ENCODE measurements around the gene TPSD1. TPM values are rescaled to one million over a fixed set of nuclear protein-coding genes. Genes with fewer than 3 reads are reported as not detected.

Gene TPSD1
- polyA plus RNA-seq, 1 experiment = not detected

DNA sequence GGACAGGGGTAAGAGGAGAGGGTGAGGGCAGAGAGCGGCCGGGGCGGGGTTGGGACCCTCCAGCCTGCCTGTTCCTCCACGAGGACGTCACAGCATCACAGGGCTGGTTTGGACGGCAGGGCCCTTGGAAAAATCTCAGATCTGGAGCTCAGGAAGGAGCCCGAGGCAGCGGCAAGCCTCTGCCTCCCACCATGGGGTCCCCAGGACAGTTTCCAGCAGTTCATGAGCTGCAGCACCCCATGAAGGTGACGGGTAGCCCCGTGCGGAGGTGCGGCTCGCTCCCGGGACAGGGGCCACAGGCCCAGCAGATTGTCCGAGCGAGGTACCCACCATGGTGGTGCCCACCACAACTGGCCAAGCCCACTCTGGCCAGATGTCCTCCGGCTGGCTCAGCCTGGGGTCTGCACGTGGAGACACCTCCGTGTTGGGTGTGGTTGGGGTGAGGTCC, 21.3 kb downstream of the TPSD1 start:
- Histone ChIP-seq H3K36me3 (ENCODE audit: control insufficient read depth, insufficient read depth, low read length) (no peaks in the 10 kb centered on the region), H3K27me3 (ENCODE audit: control insufficient read depth, insufficient read depth, low read length) (no peaks in the 10 kb centered on the region; the same call in 1 of the 2 replicates), H3K4me3 (ENCODE audit: low read depth, low read length) (no peak overlapping the region)
- DNase-seq (ENCODE audit: low read depth) = no peak
- ChIA-PET CTCF (interaction anchor here (0.5 kb wide), 1 partner anchor 140 kb away, joined by 3 read pairs; no protein-coding TSS in a partner anchor), POLR2A (no interaction called here)
- TF ChIP-seq, protein P1, sequence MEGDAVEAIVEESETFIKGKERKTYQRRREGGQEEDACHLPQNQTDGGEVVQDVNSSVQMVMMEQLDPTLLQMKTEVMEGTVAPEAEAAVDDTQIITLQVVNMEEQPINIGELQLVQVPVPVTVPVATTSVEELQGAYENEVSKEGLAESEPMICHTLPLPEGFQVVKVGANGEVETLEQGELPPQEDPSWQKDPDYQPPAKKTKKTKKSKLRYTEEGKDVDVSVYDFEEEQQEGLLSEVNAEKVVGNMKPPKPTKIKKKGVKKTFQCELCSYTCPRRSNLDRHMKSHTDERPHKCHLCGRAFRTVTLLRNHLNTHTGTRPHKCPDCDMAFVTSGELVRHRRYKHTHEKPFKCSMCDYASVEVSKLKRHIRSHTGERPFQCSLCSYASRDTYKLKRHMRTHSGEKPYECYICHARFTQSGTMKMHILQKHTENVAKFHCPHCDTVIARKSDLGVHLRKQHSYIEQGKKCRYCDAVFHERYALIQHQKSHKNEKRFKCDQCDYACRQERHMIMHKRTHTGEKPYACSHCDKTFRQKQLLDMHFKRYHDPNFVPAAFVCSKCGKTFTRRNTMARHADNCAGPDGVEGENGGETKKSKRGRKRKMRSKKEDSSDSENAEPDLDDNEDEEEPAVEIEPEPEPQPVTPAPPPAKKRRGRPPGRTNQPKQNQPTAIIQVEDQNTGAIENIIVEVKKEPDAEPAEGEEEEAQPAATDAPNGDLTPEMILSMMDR (IDR thresholded peaks at IDR 0.05; ENCODE audit: insufficient read depth, low read depth, low read length) = no peak

DNA sequence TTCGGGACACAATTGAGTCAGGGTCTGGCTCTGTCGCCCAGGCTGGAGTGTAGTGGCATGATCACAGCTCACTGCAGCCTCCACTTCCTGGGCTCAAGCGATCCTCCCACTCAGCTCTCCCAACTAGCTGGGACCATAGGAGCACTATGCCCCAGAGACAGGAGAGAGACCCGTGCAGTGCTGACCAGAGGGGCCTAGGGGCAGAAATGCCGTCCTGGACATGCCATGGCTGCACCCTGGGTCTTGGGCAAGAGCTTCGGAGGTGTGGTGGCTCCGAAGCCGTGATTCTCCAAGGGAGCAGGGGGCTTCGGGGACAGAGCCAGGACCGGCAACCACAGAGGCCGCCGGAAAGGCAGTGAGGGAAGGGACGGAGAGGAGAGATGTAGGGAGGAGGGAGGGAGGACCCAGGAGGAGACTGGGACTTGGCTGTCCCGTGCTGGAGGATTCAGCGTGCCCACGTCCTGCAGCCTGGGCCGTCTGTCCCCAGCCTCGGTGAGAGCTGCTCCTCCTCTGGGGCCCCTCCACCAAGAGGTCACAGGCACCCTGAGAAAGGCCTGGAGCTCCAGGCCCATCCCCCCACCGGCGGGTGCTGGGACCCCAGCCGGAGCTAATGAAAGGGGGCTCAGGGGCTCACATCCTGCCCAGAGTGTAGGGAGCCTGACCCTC, 21.9 kb downstream of the TPSD1 start:
- Histone ChIP-seq H3K4me3 (ENCODE audit: low read depth, low read length) (no peak overlapping the region), H3K36me3 (ENCODE audit: control insufficient read depth, insufficient read depth, low read length) (no peaks in the 10 kb centered on the region), H3K27me3 (ENCODE audit: control insufficient read depth, insufficient read depth, low read length) (no peaks in the 10 kb centered on the region; the same call in 1 of the 2 replicates)
- CTCF ChIA-PET = interaction anchor here (0.5 to 1.6 kb wide), 2 partner anchors 15 to 141 kb away, joined by 3 read pairs; no protein-coding TSS in a partner anchor
- no peak for DNase-seq (ENCODE audit: low read depth)
- TF ChIP-seq, protein P1 (IDR thresholded peaks at IDR 0.05; ENCODE audit: insufficient read depth, low read depth, low read length) = no peak
- POLR2A ChIA-PET = no interaction called here

DNA sequence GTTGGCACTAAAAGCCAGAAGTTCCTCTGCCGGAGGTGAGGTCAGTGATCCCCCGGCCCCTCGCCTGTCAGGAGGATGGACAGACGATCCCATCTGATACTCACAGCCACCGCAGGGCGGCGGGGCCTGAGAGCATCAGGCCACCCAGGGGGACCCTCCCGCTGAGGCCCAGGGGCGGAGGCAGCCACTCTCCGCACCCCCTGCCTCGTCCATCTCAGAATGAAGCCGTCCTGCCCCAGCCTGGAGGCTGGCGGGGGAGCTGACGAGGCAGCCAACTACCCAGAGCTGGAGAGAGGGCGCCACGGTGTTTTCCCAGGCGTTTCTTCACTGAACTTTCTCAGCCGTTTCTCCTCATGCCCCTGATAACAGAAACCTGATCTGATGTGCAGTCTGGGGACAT, 22.6 kb downstream of the TPSD1 start:
- TF ChIP-seq, protein P1 (IDR thresholded peaks at IDR 0.05; ENCODE audit: insufficient read depth, low read depth, low read length) = no peak
- Histone ChIP-seq H3K4me3 (ENCODE audit: low read depth, low read length) (no peak overlapping the region), H3K27me3 (ENCODE audit: control insufficient read depth, insufficient read depth, low read length) (no peaks in the 10 kb centered on the region; the same call in none of the 2 replicates), H3K36me3 (ENCODE audit: control insufficient read depth, insufficient read depth, low read length) (no peaks in the 10 kb centered on the region)
- no peak for DNase-seq (ENCODE audit: low read depth)
- ChIA-PET POLR2A (no interaction called here), CTCF (interaction anchor here (1.6 kb wide), 1 partner anchor 16 kb away, joined by 3 read pairs; no protein-coding TSS in a partner anchor)

DNA sequence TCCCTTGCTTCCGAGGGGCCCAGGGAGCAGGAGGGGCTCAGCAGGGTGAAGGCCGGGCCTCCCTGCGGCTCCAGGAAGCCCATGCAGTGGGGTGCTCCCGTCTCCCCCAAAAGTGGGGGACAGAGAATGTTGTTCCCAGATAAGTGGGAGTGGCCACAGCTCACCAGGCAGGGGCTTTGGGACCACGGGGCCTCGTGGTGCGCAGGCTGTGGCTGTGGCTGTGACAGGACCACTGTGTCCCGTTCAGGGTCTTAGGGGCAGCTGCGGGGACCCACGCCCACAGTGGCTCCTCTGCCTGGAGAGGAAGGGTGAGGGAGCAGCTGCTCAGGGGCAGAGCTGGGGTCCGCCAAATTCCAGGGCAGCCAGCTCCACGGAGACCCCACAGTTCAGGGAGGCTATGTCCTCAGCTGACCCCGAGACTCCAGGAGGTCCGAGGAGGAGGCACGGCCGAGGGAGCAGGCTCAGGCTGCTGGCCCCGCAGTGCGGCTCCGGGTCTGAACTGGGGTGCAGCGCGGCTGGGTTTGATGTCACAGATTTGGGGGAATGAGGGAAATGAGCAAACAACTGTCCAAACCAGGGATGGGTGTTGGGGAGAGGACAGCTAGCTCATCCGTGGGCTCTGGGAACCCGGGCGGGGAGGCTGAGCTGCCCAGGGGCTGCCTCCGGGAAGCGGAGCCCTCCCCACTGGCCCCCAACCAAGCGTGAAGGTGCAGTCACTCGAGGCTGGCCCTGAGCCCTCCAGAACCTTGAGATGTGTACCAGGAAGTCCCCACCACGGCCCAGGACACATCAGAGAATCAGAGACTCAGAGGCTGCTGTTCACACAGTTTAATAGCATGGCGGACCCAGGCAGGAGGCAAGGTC, 23.4 kb downstream of the TPSD1 start:
- no peak overlapping the region for H3K4me3 ChIP-seq (ENCODE audit: low read depth, low read length)
- TF ChIP-seq, protein P1 (IDR thresholded peaks at IDR 0.05; ENCODE audit: insufficient read depth, low read depth, low read length) = no peak
- ChIA-PET CTCF (interaction anchor here (1.6 kb wide), 1 partner anchor 16 kb away, joined by 3 read pairs; no protein-coding TSS in a partner anchor), POLR2A (no interaction called here)
- peaks cover 3% of the 10 kb centered on the region for H3K27me3 ChIP-seq (ENCODE audit: control insufficient read depth, insufficient read depth, low read length)
- DNase-seq (ENCODE audit: low read depth) = no peak
- no peaks in the 10 kb centered on the region for H3K36me3 ChIP-seq (ENCODE audit: control insufficient read depth, insufficient read depth, low read length)
